Measurements from ENCODE around the gene TCF21.
"Not testable (repeated sequence)": the region's sequence is repeated elsewhere in the genome, so short reads cannot be mapped to it uniquely, and the experiment has no call there.

Gene TCF21

GRCh38 chr6:133936352-133936751 is 47.4 kb downstream of the TCF21 start:
- DNase-seq: not testable (repeated sequence)

GRCh38 chr6:133937909-133938308 is 49.0 kb downstream of the TCF21 start:
- DNase-seq: no peak

GRCh38 chr6:133938533-133938932 is 49.6 kb downstream of the TCF21 start:
- no peak for DNase-seq

- no peak for DNase-seq
Observed at GRCh38 chr6:133939778-133940667, 51.1 kb downstream of the TCF21 start.
